Bronchial epithelial cell (primary cell): Measurements from ENCODE around the gene ITPR3. TPM values are rescaled to one million over a fixed set of nuclear protein-coding genes. Genes with fewer than 3 reads are reported as not detected.

Source experiments
- DNase-seq: peaks from one replicate; pipeline ENCODE4 v3.0.0-alpha.2; 2010; ENCODE audit warnings: low read depth
- FAIRE-seq: peaks from 2 replicates; lab custom pipeline; 2011; peaks lifted over from hg19 to GRCh38; lab: Jason Lieb, UNC
- H3K27me3 ChIP-seq: 2 replicates; pipeline ENCODE4 v1.5.1; 2011; ENCODE audit warnings: low read length; ENCODE audit not compliant: control insufficient read depth, insufficient read depth
- H3K36me3 ChIP-seq: 2 replicates; pipeline ENCODE4 v1.5.1; 2011; ENCODE audit warnings: low read length; ENCODE audit not compliant: control insufficient read depth, insufficient read depth
- H3K4me3 ChIP-seq: 2 replicates; pipeline ENCODE4 v1.5.1; 2011; ENCODE audit warnings: mild to moderate bottlenecking, low read depth, low read length, control low read depth
- CTCF ChIP-seq: IDR thresholded peaks from 2 replicates; pipeline ENCODE4 v1.5.1; 2011; ENCODE audit warnings: mild to moderate bottlenecking, moderate library complexity, low read length, control low read depth, inconsistent platforms; ENCODE audit not compliant: insufficient read depth, severe bottlenecking
- total RNA-seq: library from RNA; depleted of rRNA; stranded (reverse); fragments of >200 nt; gene quantifications from 2 replicates; pipeline ENCODE4 v1.2.1, GENCODE V29; 2014

The ITPR3 gene
- total RNA-seq, 1 donor from 2014 or later, result 95.6 TPM

- no peaks in the 10 kb centered on the region for H3K27me3 ChIP-seq
- H3K36me3 ChIP-seq, result peaks cover 62% of the 10 kb centered on the region
- no peak overlapping the region for H3K4me3 ChIP-seq
- no peak for TF ChIP-seq CTCF
- DNase-seq, result no peak
- FAIRE-seq, result no peak
Measured at GRCh38 chr6:33690766-33691165, 69.6 kb downstream of the ITPR3 start.

GRCh38 chr6:33691456-33692077, 70.4 kb downstream of the ITPR3 start:
- no peaks in the 10 kb centered on the region for H3K27me3 ChIP-seq
- peak; percentile 28 for FAIRE-seq
- no peak for DNase-seq
- peaks cover 56% of the 10 kb centered on the region for H3K36me3 ChIP-seq
- TF ChIP-seq CTCF, result no peak
- no peak overlapping the region for H3K4me3 ChIP-seq

GRCh38 chr6:33692078-33692759, 71.1 kb downstream of the ITPR3 start:
- FAIRE-seq, result no peak
- DNase-seq, result no peak
- no peak for TF ChIP-seq CTCF
- no peaks in the 10 kb centered on the region for H3K27me3 ChIP-seq
- H3K4me3 ChIP-seq, result no peak overlapping the region
- H3K36me3 ChIP-seq, result peaks cover 55% of the 10 kb centered on the region

GRCh38 chr6:33692760-33693158, 71.6 kb downstream of the ITPR3 start:
- no peak for TF ChIP-seq CTCF
- no peaks in the 10 kb centered on the region for H3K27me3 ChIP-seq
- DNase-seq (peak; percentile 26), FAIRE-seq (peak; percentile 36)
- peaks cover 54% of the 10 kb centered on the region for H3K36me3 ChIP-seq
- no peak overlapping the region for H3K4me3 ChIP-seq

GRCh38 chr6:33693186-33694105, 72.3 kb downstream of the ITPR3 start:
- DNase-seq (no peak), FAIRE-seq (peak; percentile 43)
- no peaks in the 10 kb centered on the region for H3K27me3 ChIP-seq
- H3K4me3 ChIP-seq, result no peak overlapping the region
- H3K36me3 ChIP-seq, result peaks cover 52% of the 10 kb centered on the region
- TF ChIP-seq CTCF, result no peak
